ENCODE results near the gene CILP.

Gene CILP

DNA sequence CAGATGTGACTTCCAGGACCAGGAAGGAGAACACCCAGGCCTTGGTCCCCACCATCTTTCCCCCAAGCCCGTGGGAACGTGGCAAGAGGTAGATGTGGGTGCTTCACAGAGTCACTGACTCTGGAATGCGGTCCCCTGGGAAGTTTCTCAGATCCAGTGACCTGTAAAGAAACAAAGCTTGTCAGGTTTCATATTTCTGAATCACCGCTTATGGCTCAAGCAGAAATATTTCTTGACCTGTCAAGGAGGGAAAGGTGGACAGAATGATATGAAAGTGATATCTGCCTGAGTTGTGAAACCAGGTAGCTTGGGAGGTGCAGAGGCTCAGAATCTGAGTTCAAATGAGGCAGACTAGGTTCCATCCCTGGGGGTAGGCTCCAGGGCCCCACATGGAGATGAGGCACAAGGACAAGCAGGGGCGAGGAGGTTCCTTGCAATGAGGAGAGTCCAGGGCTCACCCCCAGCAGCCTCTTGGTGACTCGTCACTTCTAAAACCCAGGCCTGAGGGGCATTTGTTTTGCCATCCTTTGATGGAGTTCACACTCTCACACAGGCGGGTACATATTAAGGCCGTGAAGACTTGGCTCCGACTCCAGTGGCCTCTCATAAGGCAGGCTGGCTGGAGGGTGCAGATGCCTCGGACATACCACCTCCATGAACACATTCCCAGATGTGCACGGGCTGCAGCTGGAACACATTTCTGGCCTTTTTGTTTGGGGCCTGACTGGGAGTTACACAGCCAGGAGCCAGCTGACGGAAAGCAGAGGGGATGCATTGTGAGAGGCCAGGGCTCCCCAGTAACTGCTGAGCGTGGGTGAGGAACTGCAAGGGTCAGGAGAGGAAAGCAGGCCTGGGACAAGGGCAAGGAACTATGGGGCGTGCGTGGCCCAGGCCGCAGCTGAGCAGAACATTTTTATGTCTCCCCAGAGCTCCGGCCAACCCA lies 1.3 kb downstream of the CILP start:
- no peak for DNase-seq (ENCODE audit: extremely low read depth, low read depth)
- TF ChIP-seq, protein P1, sequence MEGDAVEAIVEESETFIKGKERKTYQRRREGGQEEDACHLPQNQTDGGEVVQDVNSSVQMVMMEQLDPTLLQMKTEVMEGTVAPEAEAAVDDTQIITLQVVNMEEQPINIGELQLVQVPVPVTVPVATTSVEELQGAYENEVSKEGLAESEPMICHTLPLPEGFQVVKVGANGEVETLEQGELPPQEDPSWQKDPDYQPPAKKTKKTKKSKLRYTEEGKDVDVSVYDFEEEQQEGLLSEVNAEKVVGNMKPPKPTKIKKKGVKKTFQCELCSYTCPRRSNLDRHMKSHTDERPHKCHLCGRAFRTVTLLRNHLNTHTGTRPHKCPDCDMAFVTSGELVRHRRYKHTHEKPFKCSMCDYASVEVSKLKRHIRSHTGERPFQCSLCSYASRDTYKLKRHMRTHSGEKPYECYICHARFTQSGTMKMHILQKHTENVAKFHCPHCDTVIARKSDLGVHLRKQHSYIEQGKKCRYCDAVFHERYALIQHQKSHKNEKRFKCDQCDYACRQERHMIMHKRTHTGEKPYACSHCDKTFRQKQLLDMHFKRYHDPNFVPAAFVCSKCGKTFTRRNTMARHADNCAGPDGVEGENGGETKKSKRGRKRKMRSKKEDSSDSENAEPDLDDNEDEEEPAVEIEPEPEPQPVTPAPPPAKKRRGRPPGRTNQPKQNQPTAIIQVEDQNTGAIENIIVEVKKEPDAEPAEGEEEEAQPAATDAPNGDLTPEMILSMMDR (IDR thresholded peaks at IDR 0.05; ENCODE audit: low read depth, low read length), result no peak

DNA sequence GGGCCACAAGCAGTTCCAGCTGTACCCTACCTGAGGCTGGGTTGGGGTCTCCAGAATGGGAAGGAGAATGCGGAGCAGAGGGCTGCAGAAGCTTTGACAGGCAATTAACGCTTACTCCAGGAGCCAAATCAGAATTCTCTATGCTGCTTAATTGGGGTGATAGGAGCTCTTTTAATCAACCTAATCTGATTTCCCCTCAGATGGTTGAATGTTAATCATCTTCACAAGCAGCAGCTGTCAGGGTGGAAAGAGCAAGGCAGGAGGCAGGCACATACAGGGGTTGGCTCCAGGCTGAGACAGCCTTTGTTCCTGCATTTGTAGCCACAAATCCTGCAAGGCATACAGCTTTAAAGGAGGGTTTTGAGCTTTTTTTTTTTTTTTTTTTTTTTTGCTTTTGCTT lies 2.6 kb downstream of the CILP start:
- no peak for DNase-seq (ENCODE audit: extremely low read depth, low read depth)
- TF ChIP-seq, protein P1 (IDR thresholded peaks at IDR 0.05; ENCODE audit: low read depth, low read length), result no peak

DNA sequence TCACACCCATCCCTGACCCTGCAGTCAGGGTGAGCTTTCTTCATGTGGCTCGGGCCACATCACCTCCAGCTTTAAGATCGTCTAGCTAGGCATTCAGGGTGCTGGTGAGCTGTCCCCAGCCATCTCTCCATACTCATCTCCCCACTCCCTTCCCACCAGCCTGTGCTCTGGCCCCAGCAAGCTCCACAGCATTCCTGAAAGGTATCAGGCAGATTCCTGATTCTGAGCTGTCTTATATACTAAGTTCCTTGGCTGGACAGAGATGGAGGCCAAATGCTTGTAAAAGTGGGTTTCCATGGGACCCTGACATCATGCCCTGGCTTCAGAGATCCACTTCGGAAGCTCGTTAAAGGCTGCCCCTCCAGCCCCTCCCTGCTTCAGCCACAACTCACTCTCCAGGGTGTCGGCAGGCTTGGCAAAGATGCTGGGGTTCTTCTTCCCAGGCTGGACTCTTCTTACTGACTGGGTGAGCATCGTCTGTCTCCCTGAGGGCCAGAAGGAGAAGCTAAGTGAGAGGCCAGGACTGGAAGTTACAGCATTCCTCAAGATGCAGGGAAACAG lies 3.9 kb downstream of the CILP start:
- TF ChIP-seq, protein P1 (IDR thresholded peaks at IDR 0.05; ENCODE audit: low read depth, low read length), result no peak
- no peak for DNase-seq (ENCODE audit: extremely low read depth, low read depth)

DNA sequence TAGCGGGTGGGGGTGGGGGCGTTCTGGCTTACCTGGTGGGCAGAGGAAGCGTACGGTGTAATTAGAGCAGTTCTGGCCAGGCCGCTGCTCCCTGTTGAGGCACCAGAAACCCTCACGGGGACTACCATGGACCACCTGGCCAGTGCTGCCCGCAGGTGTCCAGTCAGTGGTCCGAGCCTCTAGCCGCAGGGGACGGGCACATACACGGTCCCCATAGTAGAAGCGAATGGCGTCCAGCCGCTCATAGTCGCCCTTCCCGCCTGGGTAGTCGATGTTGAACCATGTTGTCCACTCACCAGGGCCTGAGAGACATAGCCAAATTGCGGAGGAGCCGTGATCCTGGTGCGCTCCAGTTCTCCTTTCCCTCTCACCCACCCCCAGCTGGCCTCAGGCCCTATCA lies 4.5 kb downstream of the CILP start:
- DNase-seq (ENCODE audit: extremely low read depth, low read depth), result no peak
- TF ChIP-seq, protein P1 (IDR thresholded peaks at IDR 0.05; ENCODE audit: low read depth, low read length), result no peak

DNA sequence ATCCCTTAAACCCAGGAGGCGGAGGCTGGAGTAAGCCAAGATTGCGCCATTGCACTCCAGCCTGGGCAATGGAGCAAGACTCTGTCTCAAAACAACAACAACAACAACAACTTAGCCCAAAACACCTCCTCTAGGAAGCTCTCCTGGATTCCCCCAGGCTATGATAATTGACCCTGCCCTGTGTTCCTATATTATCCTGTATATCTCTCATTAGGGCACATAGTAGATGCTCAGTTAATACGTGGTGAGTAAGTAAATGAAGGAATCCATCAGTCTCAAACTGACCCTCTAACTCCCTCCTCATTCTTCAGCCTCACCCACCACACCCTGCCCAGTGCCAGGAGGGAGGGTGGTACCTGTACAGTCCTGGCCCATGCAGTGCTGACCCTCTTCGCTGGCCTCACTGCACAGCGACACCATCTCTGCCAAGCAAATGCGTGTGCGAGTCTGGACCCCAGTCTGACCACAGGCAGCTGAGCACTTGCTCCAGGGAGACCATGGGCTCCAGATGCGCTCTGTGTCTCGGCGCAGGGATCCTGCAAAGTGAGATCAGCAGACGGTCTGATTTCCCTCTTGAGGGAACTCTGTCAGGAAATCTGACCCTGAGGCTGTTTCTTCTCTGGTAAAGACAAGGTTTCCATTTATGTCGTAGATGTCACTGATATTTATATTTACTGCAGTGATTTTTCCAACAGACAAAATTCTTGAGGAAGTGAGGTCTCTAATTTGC lies 6.2 kb downstream of the CILP start:
- no peak for DNase-seq (ENCODE audit: extremely low read depth, low read depth)
- TF ChIP-seq, protein P1 (IDR thresholded peaks at IDR 0.05; ENCODE audit: low read depth, low read length), result no peak

DNA sequence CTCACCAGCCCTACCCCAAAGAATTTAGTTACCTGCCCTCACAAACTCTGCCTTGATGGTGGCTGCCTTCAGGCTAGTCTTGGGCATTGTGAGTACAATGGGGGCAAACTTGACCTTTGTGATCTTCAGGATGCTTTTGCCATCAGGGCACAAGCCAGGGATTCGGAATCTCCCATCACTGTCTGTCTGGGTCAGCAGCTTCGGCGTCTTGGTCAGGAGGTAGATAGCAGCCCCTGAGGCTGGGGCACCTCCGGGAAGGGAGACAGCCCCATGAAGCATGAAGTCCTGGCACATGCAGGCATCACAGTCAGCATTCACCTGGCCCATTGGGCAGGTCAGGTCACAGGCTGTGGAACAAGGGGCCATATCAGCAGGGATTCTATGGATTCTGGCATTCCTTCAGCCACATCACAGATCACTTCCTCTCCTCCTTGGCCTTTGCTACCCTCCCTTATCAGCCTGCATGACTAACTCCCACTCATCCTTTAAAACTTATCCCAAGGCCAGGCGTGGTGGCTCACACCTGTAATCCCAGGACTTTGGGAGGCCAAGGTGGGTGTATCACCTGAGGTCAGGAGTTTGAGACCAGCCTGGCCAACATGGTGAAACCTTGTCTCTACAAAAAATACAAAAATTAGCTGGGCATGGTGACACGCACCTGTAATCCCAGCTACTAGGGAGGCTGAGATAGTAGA lies 6.9 kb downstream of the CILP start:
- no peak for DNase-seq (ENCODE audit: extremely low read depth, low read depth)
- TF ChIP-seq, protein P1 (IDR thresholded peaks at IDR 0.05; ENCODE audit: low read depth, low read length), result no peak

Data from AG09319 (cell line).